ENCODE results near the gene MSTO1.
A peak's percentile ranks its signal among the peaks of the same experiment; 100 is the strongest.
"Not testable (repeated sequence)": the region's sequence is repeated elsewhere in the genome, so short reads cannot be mapped to it uniquely, and the experiment has no call there.

The MSTO1 gene

DNA sequence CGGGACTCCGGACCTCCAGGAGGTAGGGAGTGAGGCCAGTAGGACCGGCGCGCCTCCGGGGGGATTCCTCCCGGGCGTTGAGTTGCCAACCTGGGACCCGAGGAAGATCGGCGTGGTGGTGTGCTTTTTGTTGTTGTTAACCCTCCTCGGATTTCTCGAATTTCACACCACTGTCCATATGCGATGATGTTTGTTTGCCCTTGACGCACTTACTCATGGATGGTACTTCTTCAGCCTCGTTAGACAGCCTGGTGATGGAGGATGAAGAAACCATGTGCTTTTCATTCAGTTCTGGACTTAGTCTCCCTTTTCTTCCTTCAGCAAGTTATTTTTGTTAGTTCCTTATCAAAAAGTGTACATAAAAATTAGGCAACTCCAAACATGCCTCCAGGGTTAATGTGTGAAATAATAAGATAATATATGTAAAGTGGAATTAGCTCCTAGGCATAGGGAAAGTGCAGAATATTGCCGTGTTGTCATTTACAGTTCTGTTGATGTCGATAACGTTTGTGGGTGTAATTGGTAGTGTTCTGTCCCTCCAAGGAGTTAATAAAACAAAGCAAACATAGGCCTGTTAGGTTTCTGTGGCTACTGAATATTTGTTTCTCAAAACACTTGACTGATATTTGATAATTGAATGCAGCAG, 46.5 kb upstream of the MSTO1 start:
- TF ChIP-seq REST (IDR thresholded peaks at IDR 0.05; ENCODE audit: insufficient replicate concordance, low read depth), result peak; percentile 5
- H3K27ac ChIP-seq (replicated peaks), result peak overlapping the region; percentile 99
- H3K4me3 ChIP-seq (replicated peaks; ENCODE audit: insufficient read depth, low read length), result peak overlapping the region; percentile 75
- not testable (repeated sequence) for H3K27me3 ChIP-seq (ENCODE audit: insufficient read depth, poor library complexity, severe bottlenecking); DNase-seq (ENCODE audit: low read depth in 1 of 2, low spot score in 1 of 2)

- Histone ChIP-seq H3K27ac (replicated peaks) (no peak overlapping the region), H3K4me3 (replicated peaks; ENCODE audit: insufficient read depth, low read length) (no peak overlapping the region), H3K27me3 (ENCODE audit: insufficient read depth, poor library complexity, severe bottlenecking) (no peaks in the 10 kb centered on the region)
- no peak for TF ChIP-seq CTCF (IDR thresholded peaks at IDR 0.05; ENCODE audit: insufficient read depth, low read length)
- no peak for TF ChIP-seq REST (IDR thresholded peaks at IDR 0.05; ENCODE audit: insufficient replicate concordance, low read depth)
- no peak for TF ChIP-seq SPI1 (IDR thresholded peaks at IDR 0.05; ENCODE audit: borderline replicate concordance, low read depth)
- TF ChIP-seq POLR2AphosphoS5 (IDR thresholded peaks at IDR 0.05; ENCODE audit: low read depth), result no peak
- no peak for TF ChIP-seq GABPA (IDR thresholded peaks at IDR 0.05; ENCODE audit: low read depth)
- no peak for DNase-seq (ENCODE audit: low read depth in 1 of 2, low spot score in 1 of 2)
These were observed 39.9 kb upstream of the MSTO1 start for GRCh38 chr1:155569988-155570592.

GRCh38 chr1:155570593-155570990, 39.4 kb upstream of the MSTO1 start:
- DNase-seq (ENCODE audit: low read depth in 1 of 2, low spot score in 1 of 2), result no peak
- TF ChIP-seq REST (IDR thresholded peaks at IDR 0.05; ENCODE audit: insufficient replicate concordance, low read depth) (no peak), SPI1 (IDR thresholded peaks at IDR 0.05; ENCODE audit: borderline replicate concordance, low read depth) (no peak), POLR2AphosphoS5 (IDR thresholded peaks at IDR 0.05; ENCODE audit: low read depth) (no peak), GABPA (IDR thresholded peaks at IDR 0.05; ENCODE audit: low read depth) (no peak), CTCF (IDR thresholded peaks at IDR 0.05; ENCODE audit: insufficient read depth, low read length) (no peak)
- Histone ChIP-seq H3K4me3 (replicated peaks; ENCODE audit: insufficient read depth, low read length) (no peak overlapping the region), H3K27me3 (ENCODE audit: insufficient read depth, poor library complexity, severe bottlenecking) (no peaks in the 10 kb centered on the region), H3K27ac (replicated peaks) (no peak overlapping the region)

Measured in HL-60 (cell line).